Tibial artery (tissue), 4 donors: ENCODE measurements around the gene BNC2.

Source experiments
- DNase-seq, 2 donors: peaks; one replicate each; pipeline ENCODE4 v3.0.0-alpha.2; 2019
- H3K27ac ChIP-seq, 2 donors: fragments of 200-600 bp; sonication (generic) in 1 of 2; 1 replicate in 1 of 2; 2 replicates in 1 of 2; pipeline ENCODE4 v1.5.1; 2018 to 2019; ENCODE audit warnings: mild to moderate bottlenecking in 1 of 2
- H3K27me3 ChIP-seq, 2 donors: fragments of 200-600 bp; sonication (generic) in 1 of 2; one replicate each; pipeline versions ENCODE4 v1.5.1 to v1.6.0; 2016 to 2019
- H3K36me3 ChIP-seq, 3 donors: fragments of 200-600 bp; sonication (generic) in 2 of 3; one replicate each; pipeline ENCODE4 v1.5.1; 2016 to 2019; ENCODE audit warnings: mild to moderate bottlenecking in 2 of 3
- H3K4me1 ChIP-seq, 4 donors: fragments of 200-600 bp; sonication (generic) in 2 of 4; 1 replicate in 3 of 4; 2 replicates in 1 of 4; pipeline ENCODE4 v1.5.1; 2016 to 2019
- H3K4me3 ChIP-seq, 2 donors: fragments of 200-600 bp; sonication (generic) in 1 of 2; 1 replicate in 1 of 2; 2 replicates in 1 of 2; pipeline ENCODE4 v1.5.1; 2018 to 2019; ENCODE audit warnings: mild to moderate bottlenecking in 2 of 2
- H3K9me3 ChIP-seq, 3 donors: fragments of 200-600 bp; sonication (generic) in 1 of 3; one replicate each; pipeline ENCODE4 v1.5.1; 2016 to 2019
- CTCF ChIP-seq, 2 experiments: fragments of 200-600 bp in 1 of 2; fragments of 450-650 bp in 1 of 2; IDR thresholded peaks; one replicate each; pipeline ENCODE4 v1.5.1; 2017 to 2019; ENCODE audit warnings: antibody characterized with exemption in 2 of 2, mild to moderate bottlenecking in 1 of 2, moderate library complexity in 1 of 2
- intact Hi-C: fragments of 100-400 bp; cut with DNase I; formaldehyde crosslinking; loops from one replicate; pipeline ENCODE4 v1.15.0; 2023; ENCODE audit warnings: low total_unique reads

The BNC2 gene

GRCh38 chr9:16642421-16643109 lies 227.9 kb downstream of the BNC2 start:
- H3K27ac ChIP-seq: no peak overlapping the region
- intact Hi-C loops: no loop called here

GRCh38 chr9:16640649-16641048 lies 229.8 kb downstream of the BNC2 start:
- TF ChIP-seq CTCF (IDR thresholded peaks at IDR 0.05): peak in 1 of 2 experiments; percentile 5
- intact Hi-C loops: no loop called here
- no peak for DNase-seq
- no peaks in the 10 kb centered on the region for H3K36me3 ChIP-seq
- H3K4me1 ChIP-seq: no peaks in the 10 kb centered on the region
- no peak overlapping the region for H3K27ac ChIP-seq
- H3K9me3 ChIP-seq: no peaks in the 10 kb centered on the region
- no peaks in the 10 kb centered on the region for H3K27me3 ChIP-seq
- H3K4me3 ChIP-seq: no peak overlapping the region

More at GRCh38 chr9:16642421-16643109, 227.9 kb downstream of the BNC2 start:
- TF ChIP-seq CTCF (IDR thresholded peaks at IDR 0.05): no peak
- Histone ChIP-seq H3K36me3 (no peaks in the 10 kb centered on the region), H3K9me3 (no peaks in the 10 kb centered on the region), H3K4me1 (no peaks in the 10 kb centered on the region), H3K27me3 (no peaks in the 10 kb centered on the region), H3K4me3 (no peak overlapping the region)
- no peak for DNase-seq

GRCh38 chr9:16639644-16640043 lies 230.8 kb downstream of the BNC2 start:
- H3K4me3 ChIP-seq: no peak overlapping the region
- H3K27me3 ChIP-seq: no peaks in the 10 kb centered on the region
- no peaks in the 10 kb centered on the region for H3K9me3 ChIP-seq
- no peaks in the 10 kb centered on the region for H3K4me1 ChIP-seq
- intact Hi-C loops: no loop called here
- H3K36me3 ChIP-seq: no peaks in the 10 kb centered on the region
- TF ChIP-seq CTCF (IDR thresholded peaks at IDR 0.05): no peak
- no peak for DNase-seq
- H3K27ac ChIP-seq: no peak overlapping the region

- Histone ChIP-seq H3K27ac (no peak overlapping the region), H3K4me1 (no peaks in the 10 kb centered on the region), H3K27me3 (no peaks in the 10 kb centered on the region), H3K4me3 (no peak overlapping the region), H3K36me3 (no peaks in the 10 kb centered on the region), H3K9me3 (no peaks in the 10 kb centered on the region)
- TF ChIP-seq CTCF (IDR thresholded peaks at IDR 0.05): no peak
- no peak for DNase-seq
- intact Hi-C loops: no loop called here
These were observed 232.6 kb downstream of the BNC2 start for GRCh38 chr9:16637911-16638310.

- no peaks in the 10 kb centered on the region for H3K9me3 ChIP-seq
- DNase-seq: no peak
- H3K36me3 ChIP-seq: no peaks in the 10 kb centered on the region
- no peak overlapping the region for H3K4me3 ChIP-seq
- no peak for TF ChIP-seq CTCF (IDR thresholded peaks at IDR 0.05)
- intact Hi-C loops: no loop called here
- H3K27me3 ChIP-seq: no peaks in the 10 kb centered on the region
- H3K4me1 ChIP-seq: no peaks in the 10 kb centered on the region
- H3K27ac ChIP-seq: no peak overlapping the region
These were observed 233.3 kb downstream of the BNC2 start for GRCh38 chr9:16637218-16637617.

- H3K27ac ChIP-seq: no peak overlapping the region
- no peaks in the 10 kb centered on the region for H3K9me3 ChIP-seq
- H3K36me3 ChIP-seq: no peaks in the 10 kb centered on the region
- no peaks in the 10 kb centered on the region for H3K27me3 ChIP-seq
- no peak for DNase-seq
- H3K4me3 ChIP-seq: no peak overlapping the region
- H3K4me1 ChIP-seq: no peaks in the 10 kb centered on the region
- intact Hi-C loops: no loop called here
- no peak for TF ChIP-seq CTCF (IDR thresholded peaks at IDR 0.05)
These were observed 236.7 kb downstream of the BNC2 start for GRCh38 chr9:16633794-16634193.
